GM21576 (cell line): ENCODE data around the gene AGBL3.

Experiments used
- ATAC-seq: cut with Tn5 transposase; IDR thresholded peaks from one replicate; pipeline ENCODE4 v1.9.1; 2021; ENCODE audit warnings: mild to moderate bottlenecking, moderate library complexity; ENCODE audit not compliant: unreplicated experiment

The AGBL3 gene

GRCh38 chr7:134986363-134987251, at the start of gene AGBL3:
AGBL3 (plus strand) TSS chr7:134986508; CDS start chr7:134987934, 1,426 bp downstream.
- ATAC-seq: peak; percentile 90

- no peak for ATAC-seq
Measured at GRCh38 chr7:134936893-134937510, 49.3 kb upstream of the AGBL3 start.

DNA sequence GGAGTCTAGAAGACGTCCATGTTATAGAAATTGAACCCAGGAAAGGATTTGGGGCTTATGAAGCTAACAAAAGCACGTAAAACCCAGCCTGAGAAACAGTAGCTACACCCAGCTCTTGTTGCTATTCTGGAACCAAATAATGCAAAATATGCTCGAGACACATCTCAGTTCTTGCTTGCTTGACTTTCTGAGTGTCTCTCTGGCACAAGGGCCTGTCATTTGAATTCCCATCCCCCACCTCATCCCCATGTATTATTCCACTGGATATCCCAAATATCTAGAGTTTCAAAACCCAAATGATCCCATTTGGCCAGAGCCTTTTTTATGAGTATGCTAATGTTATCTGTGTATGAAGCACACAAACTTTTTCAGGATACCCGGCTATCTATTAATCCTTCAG, 48.2 kb upstream of the AGBL3 start:
- ATAC-seq: no peak

DNA sequence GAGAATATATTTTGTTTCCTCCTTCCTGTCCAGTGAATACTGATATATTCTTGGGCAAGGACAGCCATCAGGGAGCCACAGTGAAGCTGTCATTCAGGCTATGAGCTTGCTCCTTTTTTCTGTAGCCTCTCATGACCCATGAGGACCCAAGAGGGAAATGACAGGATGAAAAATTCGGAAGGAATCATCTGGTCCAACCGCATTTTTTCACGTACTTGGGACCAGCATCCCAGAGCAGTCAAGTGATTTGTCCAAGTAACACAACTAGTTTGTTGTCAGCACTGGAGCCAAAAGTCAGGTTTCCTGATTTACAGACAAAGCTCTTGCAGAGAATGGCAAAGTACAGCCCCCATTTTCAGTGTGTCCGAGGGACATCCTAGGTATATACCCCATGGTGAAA, 47.2 kb upstream of the AGBL3 start:
- ATAC-seq: no peak

DNA sequence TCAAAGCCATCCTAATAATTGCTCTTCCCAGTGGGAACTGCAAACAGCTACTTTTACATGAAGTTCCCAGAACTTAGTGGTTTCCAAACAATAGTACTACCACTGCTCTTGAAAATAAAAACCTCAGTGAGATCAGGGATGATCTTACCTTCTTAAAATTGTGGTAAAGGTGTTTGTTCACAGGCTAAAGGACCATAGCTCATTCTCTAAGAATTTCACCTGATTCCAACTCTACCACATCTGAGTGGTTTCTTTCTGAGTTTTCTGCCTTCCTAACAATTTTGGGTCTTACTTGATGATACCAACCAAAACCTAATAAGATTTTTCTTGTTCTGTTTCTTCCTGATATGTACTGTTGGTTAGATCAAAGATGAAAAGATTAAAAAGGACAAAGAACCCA, 45.6 kb upstream of the AGBL3 start:
- no peak for ATAC-seq

DNA sequence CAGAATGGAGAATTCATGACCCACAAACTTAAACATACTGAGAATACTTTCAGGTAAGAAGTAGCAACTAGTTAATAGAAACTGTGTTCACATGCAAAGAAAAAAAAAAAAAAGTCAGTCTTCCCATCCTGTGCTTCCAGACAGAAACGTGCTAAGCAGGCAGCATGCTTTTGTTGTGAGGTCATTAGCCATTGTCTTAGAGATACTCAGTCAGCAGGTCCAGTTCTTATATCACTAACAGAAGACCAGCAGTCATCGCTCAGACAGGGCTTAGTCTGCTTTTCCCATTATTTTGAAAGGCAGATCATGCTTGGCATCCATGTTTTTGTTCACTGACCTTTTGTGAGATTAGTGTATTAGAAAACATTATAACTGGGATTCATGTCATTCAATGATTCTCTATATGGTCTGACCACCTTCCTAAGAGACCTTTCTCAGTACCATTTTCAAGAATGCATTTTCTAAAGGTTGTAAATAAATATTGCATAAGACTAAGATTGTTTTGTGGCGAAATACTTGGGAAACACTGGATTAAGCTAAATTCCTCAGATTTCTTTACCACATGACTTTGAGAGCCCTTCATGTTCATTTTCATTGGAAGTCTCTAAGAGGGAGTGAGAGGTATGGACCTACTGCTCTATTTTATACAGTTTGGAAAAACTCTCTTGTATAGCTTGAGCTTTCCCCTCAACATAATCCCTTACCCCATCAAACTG, 45.0 kb upstream of the AGBL3 start:
- no peak for ATAC-seq

DNA sequence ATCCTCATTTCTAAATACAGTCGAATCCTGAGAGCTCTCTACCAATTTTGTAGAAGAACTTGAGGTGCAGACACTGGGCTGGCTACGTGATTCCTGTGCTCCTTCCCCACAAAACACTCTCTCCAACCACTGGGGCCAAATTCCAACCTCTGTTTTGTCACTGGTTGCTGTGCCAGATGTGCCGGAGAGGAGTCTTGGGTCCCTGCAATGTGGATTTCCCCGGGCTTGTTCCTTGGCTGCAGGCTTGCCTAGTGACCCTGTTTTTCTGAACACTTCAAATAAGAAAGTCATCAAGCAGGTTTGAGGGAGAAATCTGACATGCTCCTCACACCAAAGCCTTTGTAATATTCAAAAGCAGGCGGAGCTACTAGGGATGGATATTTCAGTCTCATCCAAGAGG, 44.4 kb upstream of the AGBL3 start:
- ATAC-seq: no peak

GRCh38 chr7:134942690-134943466, 43.4 kb upstream of the AGBL3 start:
- ATAC-seq: no peak

GRCh38 chr7:134943785-134944400, 42.4 kb upstream of the AGBL3 start:
- ATAC-seq: peak; percentile 71

GRCh38 chr7:134945691-134946090, 40.6 kb upstream of the AGBL3 start:
- no peak for ATAC-seq

DNA sequence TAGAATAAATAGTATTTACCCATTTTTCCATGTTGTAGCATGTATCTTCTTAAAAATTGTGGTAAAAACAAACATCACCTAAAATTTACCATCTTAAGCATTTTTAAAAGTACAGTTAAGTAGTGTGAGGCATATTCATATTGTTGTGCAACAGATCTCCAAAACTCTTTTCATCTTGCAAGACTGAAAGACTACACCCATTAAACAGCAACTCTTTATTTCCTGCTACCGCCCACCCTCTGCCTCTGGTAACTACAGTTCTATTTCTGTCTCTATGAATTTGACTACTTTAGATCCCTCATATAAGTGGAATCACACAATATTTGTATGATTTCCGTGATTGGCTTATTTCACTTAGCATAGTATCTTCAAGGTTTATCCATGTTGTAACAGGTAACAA, 40.0 kb upstream of the AGBL3 start:
- no peak for ATAC-seq

DNA sequence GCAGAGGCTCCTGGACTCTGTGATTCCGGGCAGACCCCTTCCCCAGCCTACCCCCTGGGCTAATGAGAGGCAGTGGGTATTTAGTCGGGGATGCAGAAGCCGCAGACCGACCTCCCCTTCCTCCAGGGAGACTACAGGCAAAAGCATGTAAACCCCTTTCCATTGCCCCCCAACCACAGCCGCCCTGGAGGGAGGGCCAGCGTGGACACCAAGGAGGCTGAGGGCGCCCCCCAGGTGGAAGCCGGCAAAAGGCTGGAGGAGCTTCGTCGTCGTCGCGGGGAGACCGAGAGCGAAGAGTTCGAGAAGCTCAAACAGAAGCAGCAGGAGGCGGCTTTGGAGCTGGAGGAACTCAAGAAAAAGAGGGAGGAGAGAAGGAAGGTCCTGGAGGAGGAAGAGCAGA, 39.0 kb upstream of the AGBL3 start:
- no peak for ATAC-seq

DNA sequence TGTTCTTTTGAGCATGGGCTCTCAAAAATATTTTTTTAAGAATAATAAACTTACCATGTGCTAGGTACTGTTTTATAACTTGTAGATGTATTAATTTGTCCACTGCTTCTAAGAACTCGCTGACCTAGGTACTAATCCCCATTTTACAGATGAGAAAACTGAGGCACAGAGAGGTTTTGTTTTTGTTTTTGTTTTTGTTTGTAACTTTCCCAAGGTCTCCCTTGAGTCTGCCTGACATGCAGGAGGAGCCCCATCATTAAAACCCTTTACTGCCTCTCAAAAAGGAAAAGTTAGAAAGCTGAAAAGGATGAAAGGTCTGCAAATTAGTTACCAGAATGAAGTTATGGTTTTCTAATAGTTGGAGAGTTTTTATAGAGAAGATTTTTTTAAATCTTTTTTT, 38.5 kb upstream of the AGBL3 start:
- ATAC-seq: no peak

GRCh38 chr7:134948246-134948645, 38.1 kb upstream of the AGBL3 start:
- no peak for ATAC-seq

DNA sequence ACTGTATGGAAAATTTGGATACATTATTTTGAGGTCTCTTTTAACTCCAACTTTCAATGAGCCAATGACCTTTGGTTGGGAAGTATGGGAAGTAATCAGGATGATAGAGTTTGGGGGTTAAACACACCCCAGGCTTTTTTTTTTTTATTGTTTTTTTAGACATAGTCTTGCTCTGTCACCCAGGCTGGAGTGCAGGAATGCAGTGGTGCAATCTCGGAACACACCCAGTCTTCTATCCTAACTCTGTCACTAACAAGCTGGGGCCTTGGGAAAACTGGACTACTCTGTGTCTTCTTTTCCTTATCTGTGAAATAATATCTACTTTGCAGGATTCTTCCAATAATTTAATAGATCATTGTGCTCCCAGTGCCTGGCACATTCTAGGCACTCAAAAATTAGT, 37.6 kb upstream of the AGBL3 start:
- ATAC-seq: no peak

DNA sequence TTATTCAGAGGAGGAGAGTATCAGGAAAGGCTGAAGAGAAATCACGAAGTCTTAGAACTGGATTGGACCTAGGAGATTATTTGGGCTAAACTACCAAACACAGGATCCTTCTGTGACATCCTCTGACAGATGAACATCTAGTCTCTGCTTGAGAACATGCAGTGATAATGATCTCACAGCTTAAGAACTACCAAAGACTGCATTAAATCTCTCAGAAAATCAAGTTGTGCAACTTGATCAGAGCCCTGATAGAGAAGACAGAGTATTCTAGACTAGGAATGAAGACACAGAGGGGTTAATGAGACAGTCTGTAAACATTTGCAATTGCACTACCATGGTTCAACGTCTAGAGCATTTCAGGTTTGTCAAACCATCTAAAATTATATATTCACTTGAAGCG, 37.1 kb upstream of the AGBL3 start:
- ATAC-seq: no peak

DNA sequence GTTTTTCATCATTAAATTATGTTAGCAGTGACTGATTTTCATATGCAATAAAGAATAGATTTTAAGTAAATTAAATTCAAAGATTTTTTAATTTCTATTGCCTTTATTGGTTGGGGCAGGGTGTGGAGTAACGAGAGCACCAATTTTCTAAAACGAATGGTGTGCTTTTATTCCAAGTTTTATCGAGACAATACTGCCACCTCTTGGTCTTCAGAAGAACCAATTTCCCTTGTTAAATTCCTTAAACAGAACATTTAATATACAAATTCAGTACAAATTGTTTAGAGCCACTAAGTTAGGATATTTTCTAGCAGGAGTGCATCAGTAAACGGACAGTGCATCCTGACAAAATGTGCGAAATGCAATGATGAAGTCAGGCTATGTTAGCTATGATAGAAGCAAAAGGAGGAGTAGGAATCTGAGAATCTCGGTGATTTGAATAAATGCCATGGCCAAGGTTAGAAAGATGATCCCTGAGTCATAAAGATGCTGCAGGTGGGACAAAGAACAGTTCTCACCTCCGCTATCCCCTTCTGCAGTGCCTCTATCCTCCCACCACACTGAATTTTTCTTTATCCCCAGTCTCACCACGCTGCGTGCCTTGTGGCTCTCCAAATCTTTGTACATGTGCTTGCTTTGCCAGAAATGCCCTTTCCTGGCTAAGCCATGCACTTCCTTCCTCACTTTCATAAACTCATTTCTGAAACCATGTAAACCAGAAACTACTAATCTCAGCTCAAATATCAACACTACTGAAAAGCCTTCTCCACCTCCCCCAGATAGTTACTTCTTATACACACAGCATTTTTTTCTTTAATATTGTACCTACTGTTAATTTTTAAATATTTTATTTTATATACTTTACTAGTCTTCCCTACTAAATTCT, 31.9 kb upstream of the AGBL3 start:
- ATAC-seq: no peak

DNA sequence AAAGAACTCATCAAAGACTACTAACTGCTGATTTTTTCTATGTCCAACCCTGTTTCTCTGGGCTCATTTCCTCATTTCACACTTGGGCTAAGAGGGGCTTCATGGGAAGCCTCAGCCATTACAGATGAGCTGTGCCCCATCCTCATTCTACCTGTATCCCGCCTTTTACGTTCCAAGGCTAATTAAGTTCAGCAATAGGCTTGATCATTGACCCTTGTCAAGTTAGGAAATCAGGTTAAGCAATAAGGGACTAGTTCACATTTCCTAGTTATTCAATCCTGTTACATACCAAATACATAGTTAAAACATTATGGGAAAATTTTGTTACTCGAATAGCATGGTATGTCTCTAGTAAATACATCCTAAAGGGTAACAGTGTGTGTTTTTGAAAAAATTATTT, 29.3 kb upstream of the AGBL3 start:
- ATAC-seq: no peak

DNA sequence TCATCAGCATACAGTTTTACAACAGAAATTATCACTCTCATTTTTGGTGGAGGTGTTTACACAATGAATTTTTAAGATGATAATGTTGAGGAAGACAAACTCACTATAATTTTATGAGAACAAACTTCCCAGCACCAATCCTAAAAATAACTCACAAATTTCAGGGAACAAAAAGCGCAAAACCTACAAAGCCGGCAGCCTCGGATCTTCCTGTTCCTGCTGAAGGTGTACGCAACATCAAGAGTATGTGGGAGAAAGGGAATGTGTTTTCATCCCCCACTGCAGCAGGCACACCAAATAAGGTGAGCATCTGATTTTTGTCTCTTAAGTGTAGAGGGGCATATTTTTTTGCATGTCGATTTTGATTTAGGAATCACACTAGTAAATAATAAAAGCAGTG, 26.5 kb upstream of the AGBL3 start:
- no peak for ATAC-seq
